GM10266 (cell line): ENCODE results near the gene PRKD1.
A peak's percentile ranks its signal among the peaks of the same experiment; 100 is the strongest.

Experiments used
- DNase-seq: peaks from one replicate; pipeline ENCODE4 v3.0.0; 2012; ENCODE audit errors: extremely low spot score
- TF ChIP-seq, protein P1 (sequence below): IDR thresholded peaks from 2 replicates; pipeline ENCODE4 v1.5.1; 2012; ENCODE audit warnings: mild to moderate bottlenecking, low read depth; ENCODE audit not compliant: control insufficient read depth, insufficient read depth; ENCODE audit errors: missing control alignments

The PRKD1 gene

DNA sequence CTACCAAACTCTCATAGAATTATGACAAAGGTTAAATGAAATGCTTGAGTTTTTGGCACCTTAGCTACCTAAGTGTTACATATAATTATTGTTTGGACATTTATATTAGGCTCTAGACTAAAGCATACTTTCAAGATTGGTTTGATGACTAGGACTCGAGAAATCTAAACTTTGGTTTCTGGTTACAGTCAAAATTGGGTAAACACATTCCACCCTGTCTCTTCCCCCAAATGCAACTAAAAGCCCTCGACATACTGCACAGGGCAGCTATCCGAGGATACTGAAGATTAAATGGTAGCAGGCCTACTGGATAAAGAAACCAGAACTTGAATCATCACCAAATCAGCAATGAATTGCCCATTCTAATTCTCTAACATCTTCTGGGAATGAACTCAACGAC is 369.1 kb downstream of the PRKD1 start:
- DNase-seq, result no peak
- TF ChIP-seq, protein P1, sequence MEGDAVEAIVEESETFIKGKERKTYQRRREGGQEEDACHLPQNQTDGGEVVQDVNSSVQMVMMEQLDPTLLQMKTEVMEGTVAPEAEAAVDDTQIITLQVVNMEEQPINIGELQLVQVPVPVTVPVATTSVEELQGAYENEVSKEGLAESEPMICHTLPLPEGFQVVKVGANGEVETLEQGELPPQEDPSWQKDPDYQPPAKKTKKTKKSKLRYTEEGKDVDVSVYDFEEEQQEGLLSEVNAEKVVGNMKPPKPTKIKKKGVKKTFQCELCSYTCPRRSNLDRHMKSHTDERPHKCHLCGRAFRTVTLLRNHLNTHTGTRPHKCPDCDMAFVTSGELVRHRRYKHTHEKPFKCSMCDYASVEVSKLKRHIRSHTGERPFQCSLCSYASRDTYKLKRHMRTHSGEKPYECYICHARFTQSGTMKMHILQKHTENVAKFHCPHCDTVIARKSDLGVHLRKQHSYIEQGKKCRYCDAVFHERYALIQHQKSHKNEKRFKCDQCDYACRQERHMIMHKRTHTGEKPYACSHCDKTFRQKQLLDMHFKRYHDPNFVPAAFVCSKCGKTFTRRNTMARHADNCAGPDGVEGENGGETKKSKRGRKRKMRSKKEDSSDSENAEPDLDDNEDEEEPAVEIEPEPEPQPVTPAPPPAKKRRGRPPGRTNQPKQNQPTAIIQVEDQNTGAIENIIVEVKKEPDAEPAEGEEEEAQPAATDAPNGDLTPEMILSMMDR, result no peak

DNA sequence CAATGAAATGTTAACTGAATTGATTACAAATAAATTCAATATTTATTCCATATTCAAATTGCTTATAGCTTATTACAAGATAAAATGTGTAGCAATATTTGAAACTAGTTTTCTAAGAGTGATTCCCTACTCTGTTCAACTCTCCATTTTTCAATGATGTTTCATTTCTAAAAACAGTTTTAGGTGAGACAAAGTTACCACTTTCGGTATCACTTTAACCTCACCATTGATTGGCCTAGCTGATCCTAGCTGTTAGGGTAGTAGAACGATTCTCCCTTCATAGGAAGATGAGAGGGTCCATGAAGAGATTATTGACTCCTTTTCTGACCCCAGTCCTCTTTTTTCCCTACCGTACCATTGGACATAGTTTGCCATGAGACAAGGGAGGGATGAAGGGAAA is 373.3 kb downstream of the PRKD1 start:
- TF ChIP-seq, protein P1, result no peak
- no peak for DNase-seq

DNA sequence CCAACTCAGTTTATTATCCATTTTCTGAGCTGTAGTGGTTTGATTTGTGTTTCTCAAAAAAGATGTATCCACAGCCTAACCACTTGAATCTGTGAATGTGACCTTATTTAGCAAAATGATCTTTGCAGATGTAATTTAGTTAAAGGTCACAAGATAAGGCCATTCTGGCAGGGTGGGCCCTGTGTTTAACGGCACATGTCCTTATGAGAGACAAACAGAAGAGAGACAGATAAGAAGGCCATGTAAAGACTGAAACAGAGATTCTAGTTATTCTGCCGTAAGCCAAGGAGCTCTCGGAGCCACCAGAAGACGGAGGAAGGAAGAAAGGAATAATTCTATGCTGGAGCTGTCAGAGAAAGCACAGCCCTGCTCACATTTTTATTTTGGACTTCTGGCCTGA is 374.2 kb downstream of the PRKD1 start:
- DNase-seq, result no peak
- TF ChIP-seq, protein P1, result no peak

DNA sequence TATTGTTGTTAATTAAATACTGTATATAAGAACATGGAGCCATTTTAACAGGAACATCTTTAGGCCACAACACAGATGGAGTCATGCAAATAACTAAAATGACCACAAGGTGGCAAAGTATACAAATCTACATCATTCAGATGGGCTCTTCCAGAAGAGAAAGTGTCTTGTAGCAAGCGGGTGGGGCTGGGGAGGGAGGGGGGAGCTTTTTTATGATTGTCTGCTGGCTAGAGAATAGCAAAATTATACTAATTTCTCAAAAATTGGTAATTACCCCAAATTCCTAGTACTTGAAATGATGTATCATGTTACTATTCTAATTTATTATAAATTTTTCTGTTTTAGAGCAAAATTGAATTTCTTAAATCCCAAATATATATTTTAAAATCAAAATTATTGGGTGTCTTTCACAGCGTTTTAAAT is 378.7 kb downstream of the PRKD1 start:
- TF ChIP-seq, protein P1, result peak; percentile 61
- peak; percentile 33 for DNase-seq

DNA sequence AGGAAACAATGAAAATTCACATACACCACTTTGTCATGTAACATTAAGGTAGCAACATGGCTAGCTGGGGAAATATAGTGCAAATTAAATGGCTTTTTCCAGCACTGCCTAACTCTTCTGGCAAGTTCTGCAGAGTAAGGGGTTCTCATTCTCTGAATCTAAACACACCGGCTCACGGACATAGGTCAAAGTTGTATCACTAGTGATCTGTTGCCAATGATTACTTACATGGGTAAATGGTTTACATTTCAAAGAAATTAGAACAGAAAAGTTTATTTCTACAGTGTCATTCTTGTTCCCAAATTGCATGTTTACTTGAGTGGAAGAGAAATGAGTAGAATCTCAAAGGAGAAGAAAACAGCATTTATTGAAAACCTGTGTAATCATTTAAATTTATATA is 381.9 kb downstream of the PRKD1 start:
- TF ChIP-seq, protein P1, result no peak
- no peak for DNase-seq

DNA sequence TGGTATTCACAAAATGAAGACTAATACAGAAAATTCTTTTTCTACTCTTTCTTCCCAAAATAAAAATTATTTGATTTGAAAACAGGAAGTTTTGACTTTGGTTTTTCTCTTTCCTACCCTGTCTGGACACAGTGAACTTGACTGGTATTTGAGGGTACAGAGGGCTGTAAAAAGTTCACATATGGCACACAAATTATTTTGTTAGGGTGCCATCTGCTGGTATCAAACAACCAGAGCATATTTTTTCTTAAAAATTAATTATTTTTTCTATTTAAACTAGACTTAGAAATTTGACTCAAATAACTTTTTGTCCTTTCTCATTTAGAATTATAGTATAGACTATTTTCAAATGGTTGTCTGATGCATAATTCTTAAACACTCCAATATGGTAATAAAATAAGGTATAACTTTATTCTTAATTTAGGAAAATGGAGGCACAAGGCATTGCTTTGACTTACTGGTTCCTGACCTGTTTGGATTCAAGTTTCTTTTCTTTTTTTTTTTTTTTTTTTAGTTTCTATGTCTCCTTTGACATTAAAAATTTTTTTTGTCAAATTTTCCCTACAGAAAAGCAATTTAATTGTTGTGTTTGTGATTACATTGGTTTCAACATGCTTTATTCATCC is 390.6 kb downstream of the PRKD1 start:
- DNase-seq, result no peak
- TF ChIP-seq, protein P1, result peak; percentile 12

DNA sequence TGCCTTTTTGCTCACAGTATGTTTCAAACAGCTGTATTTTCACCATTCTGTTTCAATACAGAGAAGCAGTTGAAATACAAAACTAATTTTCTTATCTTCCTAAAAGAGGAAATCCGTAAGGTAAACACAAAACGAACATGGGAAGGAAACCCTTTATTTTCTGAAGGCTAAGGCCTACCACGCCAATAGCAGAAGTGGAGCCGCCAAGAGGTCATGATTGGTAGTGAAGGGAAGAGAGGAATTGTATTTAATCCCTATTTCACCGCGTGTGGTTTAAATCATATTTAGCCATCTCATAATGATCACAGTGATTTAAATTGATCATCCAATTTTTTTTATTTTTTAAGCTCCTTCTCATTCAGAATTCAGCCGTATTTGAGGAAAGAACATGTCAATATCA is 398.2 kb downstream of the PRKD1 start:
- TF ChIP-seq, protein P1, result peak; percentile 16
- DNase-seq, result no peak
